AG09309 (cell line): Measurements from ENCODE around the gene DDX49.

Experiments
- DNase-seq: peaks from one replicate; pipeline ENCODE4 v3.0.0-alpha.2; 2010; ENCODE audit warnings: low read depth
- H3K4me3 ChIP-seq: 2 replicates; pipeline ENCODE4 v1.5.1; 2011; ENCODE audit warnings: mild to moderate bottlenecking, low read depth, low read length, moderate library complexity; ENCODE audit not compliant: control insufficient read depth
- TF ChIP-seq, protein P1 (sequence below): IDR thresholded peaks from 2 replicates; pipeline ENCODE4 v1.5.1; 2011; ENCODE audit warnings: mild to moderate bottlenecking, low read depth, low read length, inconsistent platforms; ENCODE audit not compliant: insufficient read depth, control insufficient read depth; ENCODE audit errors: missing control alignments

DDX49 gene

DNA sequence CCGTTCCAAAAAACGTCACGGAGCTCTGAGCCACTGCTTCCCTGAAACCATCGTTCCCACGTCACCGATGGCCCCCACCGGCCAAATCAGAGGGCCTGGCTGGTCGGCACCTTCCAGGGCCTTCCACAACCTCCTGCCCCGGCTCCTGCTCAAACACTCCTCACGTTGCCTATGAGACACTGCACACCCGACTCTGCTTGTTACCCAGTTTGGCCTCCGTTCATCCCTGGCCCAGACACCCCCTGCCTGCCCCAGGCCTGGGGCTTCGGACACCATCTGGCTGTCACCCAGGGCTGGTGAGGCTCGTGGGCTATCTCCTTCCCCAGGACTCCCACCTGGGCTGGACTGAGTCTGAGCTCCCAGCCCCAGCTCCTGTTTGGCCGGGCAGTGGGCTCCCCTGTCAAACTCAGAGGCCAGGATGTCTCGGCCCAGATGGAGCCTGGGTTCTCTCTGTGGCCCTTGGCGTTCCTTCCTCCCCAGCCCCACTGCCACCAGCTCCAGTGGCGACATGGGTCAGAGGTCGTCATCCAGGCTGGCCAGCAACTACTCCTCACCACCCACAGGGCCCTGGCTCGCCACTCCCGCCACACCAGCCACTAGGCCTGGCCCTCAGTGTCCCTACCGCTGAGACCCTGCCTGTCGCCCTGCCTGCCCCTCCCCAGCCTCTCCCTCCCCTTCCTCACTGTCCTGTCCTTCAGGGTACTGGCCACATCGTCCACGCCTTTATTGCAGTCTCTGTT lies 41.3 kb upstream of the DDX49 start:
- H3K4me3 ChIP-seq: no peak overlapping the region
- DNase-seq: no peak
- TF ChIP-seq, protein P1, sequence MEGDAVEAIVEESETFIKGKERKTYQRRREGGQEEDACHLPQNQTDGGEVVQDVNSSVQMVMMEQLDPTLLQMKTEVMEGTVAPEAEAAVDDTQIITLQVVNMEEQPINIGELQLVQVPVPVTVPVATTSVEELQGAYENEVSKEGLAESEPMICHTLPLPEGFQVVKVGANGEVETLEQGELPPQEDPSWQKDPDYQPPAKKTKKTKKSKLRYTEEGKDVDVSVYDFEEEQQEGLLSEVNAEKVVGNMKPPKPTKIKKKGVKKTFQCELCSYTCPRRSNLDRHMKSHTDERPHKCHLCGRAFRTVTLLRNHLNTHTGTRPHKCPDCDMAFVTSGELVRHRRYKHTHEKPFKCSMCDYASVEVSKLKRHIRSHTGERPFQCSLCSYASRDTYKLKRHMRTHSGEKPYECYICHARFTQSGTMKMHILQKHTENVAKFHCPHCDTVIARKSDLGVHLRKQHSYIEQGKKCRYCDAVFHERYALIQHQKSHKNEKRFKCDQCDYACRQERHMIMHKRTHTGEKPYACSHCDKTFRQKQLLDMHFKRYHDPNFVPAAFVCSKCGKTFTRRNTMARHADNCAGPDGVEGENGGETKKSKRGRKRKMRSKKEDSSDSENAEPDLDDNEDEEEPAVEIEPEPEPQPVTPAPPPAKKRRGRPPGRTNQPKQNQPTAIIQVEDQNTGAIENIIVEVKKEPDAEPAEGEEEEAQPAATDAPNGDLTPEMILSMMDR: no peak

DNA sequence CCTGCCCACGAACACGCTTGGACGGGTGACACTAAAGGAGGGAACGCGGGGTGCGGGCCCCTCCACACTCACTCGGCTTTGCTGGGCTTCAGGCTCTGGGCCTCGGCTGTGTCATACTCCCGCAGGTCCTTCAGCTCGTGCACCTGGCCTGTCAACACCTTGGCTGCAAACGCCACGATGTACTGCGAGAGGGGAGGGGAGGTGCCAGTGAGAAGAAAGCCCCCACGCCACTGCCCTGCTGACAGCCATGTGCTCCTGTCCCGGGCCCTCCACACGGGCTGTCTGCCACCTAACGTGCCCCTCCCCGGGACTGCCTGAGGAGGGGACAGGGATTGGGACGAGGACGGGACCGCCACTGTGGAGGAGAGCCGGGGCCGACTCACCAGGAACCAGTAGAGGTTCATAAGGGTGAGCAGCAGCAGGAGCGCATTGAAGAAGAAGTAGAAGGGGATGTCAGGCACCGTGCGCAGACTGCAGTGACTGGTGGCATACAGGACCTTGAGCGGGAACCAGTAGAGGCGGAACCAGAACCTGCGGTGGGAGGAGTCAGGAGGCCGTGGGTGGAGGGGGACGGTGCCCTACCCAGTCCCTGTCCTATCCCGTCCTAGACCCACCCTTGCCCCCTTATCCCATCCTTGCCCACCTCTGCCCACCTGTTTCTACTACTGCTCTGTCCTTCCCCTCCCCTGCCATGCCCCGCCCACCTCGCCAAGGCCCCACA lies 40.5 kb upstream of the DDX49 start:
- no peak for DNase-seq
- H3K4me3 ChIP-seq: no peak overlapping the region
- TF ChIP-seq, protein P1: no peak

DNA sequence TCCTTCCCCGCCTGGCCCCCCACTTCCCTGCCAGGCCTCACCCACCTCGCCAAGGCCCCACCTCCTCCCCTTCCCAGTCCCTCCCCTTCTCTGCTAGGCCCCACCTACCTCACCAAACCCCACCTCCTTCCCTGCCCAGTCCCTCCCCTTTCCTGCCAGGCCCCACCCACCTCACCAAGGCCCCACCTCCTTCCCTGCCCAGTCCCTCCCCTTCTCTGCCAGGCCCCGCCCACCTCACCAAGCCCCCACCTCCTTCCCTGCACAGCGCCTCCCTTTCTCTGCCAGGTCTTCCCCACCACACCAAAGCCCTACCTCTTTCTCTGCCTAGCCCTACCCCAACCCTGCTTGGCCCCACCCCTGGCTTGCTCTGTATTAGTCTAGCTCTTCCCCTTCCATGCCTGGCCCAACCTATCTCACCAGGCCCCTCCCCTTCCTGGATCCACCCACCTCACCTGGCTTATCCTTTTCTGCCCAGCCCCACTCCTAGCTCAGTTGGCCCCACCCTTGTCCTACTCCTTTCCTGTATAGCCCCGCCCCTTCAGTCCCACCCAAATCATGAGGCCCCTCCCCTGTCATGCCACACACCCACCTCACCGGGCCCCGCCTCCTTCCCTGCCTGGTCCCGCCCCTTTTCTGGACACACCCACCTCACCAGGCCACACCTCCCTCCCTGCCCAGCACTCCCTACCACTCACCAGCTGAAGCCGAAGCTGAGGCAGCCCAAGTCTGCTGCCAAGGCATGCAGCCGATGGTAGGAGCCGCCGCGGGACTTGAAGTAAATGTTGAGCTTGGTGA lies 39.7 kb upstream of the DDX49 start:
- no peak overlapping the region for H3K4me3 ChIP-seq
- no peak for DNase-seq
- TF ChIP-seq, protein P1: no peak

DNA sequence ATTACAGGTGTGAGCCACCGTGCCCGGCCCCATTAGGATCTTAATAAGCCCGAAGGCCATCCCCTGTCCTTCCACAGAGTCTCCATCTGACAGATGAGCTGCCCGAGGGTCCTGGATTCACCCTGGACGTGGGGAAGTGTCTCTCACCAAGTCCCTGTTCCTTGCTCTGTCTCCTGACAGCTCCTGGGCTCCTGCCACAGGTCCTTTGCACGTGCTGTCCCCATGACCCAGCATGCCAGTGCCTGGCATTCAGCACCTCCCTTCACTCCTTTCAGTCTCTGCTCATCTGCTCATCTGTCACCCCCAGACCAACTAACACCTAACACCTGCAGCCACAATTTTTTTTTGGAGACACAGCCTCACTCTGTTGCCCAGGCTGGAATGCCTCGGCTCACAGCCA lies 38.0 kb upstream of the DDX49 start:
- no peak overlapping the region for H3K4me3 ChIP-seq

DNA sequence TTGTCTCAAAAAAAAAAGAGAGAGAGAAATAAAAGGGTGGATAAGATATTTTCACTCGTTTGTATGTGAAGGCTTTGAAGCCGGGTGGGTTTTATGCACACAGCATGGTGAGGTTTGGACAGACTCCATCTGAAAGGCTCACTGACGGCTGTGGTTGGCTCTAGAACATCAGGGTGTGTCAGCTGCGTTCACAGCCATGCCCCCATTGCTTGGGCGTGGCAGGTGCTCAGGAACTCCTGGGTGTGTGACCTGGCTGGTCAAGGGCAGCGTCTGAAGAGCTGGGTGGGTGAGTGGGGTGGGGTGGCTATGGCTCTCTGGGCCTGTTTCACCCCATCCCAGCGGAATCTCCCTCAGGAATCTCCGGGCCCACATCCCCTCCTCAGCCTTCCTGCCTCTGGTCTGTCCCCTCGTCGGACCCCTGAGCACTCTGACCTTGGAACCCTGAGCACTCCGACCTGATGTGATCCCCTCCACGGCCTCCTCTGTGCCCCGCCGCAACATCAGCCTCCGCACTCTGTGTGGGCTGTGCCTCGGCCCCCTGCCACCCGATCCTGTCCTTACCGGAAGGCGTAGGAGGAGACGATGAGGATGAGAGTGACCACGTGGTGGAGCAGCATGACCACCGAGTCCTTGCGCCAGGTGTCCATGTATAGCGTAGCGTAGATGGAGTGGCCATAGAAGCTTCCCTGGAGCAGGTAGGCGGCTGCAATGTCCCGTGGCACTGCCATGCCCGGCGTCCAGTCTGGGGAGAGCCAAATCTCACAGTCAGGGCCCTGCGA lies 35.8 kb upstream of the DDX49 start:
- no peak for DNase-seq
- no peak overlapping the region for H3K4me3 ChIP-seq
- TF ChIP-seq, protein P1: no peak

More for the DNA sequence above, 38.0 kb upstream of the DDX49 start:
- no peak for DNase-seq
- TF ChIP-seq, protein P1: no peak

DNA sequence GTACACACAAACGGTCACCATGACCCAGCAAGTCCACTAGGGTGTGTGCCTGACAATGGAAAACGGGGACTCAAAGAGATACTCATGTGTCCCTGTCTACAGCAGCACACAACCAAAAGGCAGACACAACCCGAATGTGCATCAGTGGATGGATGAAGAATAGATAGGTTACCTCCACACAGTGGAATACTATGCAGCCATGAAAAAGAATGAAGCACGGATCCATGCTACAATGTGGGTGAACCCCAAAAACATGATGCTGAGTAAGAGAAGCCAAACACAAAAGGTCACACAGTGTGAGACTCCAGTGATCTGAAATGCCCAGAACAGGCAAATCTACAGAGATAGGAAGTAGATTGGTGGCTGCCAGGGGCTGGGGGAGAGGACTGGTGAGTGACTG lies 32.5 kb upstream of the DDX49 start:
- TF ChIP-seq, protein P1: no peak
- no peak for DNase-seq
- no peak overlapping the region for H3K4me3 ChIP-seq
